ENCODE data around the gene PCNX1. TPM values are rescaled to one million over a fixed set of nuclear protein-coding genes. Genes with fewer than 3 reads are reported as not detected.
A peak's percentile ranks its signal among the peaks of the same experiment; 100 is the strongest.

PCNX1 gene
- total RNA-seq, 1 experiment from 2014 or later, result 48.0 TPM

GRCh38 chr14:71076462-71077092, 169.3 kb downstream of the PCNX1 start:
- no peak for DNase-seq
- Histone ChIP-seq H2BK12ac (ENCODE audit: insufficient read length, low read depth, low read length) (no peak overlapping the region), H3K56ac (ENCODE audit: insufficient read length, low read depth, low read length) (no peak overlapping the region), H4K8ac (replicated peaks; ENCODE audit: insufficient read length, low read depth, low read length) (no peak overlapping the region), H2BK15ac (ENCODE audit: low read depth, low read length) (no peak overlapping the region), H3K79me1 (ENCODE audit: insufficient read depth, low read depth, low read length, poor library complexity, severe bottlenecking) (no peaks in the 10 kb centered on the region), H4K20me1 (ENCODE audit: control insufficient read depth, insufficient read depth, insufficient read length) (no peaks in the 10 kb centered on the region), H3K4me2 (ENCODE audit: insufficient read depth, insufficient read length, low read length) (no peak overlapping the region), H3K23me2 (ENCODE audit: insufficient read length, low read depth, low read length, poor library complexity, severe bottlenecking) (no peaks in the 10 kb centered on the region), H2AFZ (ENCODE audit: low read length) (no peak overlapping the region), H3K14ac (ENCODE audit: insufficient read depth, low read length) (no peak overlapping the region), H2BK5ac (ENCODE audit: insufficient read length, low read length) (no peak overlapping the region), H2AK5ac (ENCODE audit: insufficient read length, low read length) (no peak overlapping the region), H3K4me1 (ENCODE audit: insufficient read depth, low read length) (no peaks in the 10 kb centered on the region), H2BK120ac (ENCODE audit: low read depth, low read length, poor library complexity, severe bottlenecking) (no peak overlapping the region), H3K9ac (ENCODE audit: extremely low read depth, insufficient read length, low read length) (no peak overlapping the region), H3K27ac (ENCODE audit: insufficient read length, low read depth, low read length) (no peak overlapping the region), H4K5ac (ENCODE audit: insufficient read length, low read depth, low read length) (no peak overlapping the region), H2BK20ac (ENCODE audit: low read depth, low read length, poor library complexity, severe bottlenecking) (no peak overlapping the region), H4K91ac (ENCODE audit: insufficient read length, low read depth, low read length) (no peak overlapping the region), H3K9me3 (ENCODE audit: control insufficient read depth, low read depth, low read length) (peaks cover 7% of the 10 kb centered on the region), H3K79me2 (ENCODE audit: insufficient read depth, low read length) (no peaks in the 10 kb centered on the region), H3K27me3 (ENCODE audit: insufficient read depth, low read length) (no peaks in the 10 kb centered on the region), H3K18ac (ENCODE audit: insufficient read length, low read depth, low read length) (no peak overlapping the region), H3T11ph (ENCODE audit: low read length) (no peak overlapping the region), H3K4ac (ENCODE audit: low read depth, low read length) (no peak overlapping the region), H3K23ac (ENCODE audit: insufficient read length, low read depth, low read length) (no peak overlapping the region)
- Mint-ChIP-seq H3K4me3 (no peak overlapping the region), H3K36me3 (ENCODE audit: insufficient read depth in 1 of 3, low read depth in 3 of 3) (peaks cover 50 to 56% (median 53%) of the 10 kb centered on the region in 3 experiments), H3K27me3 (ENCODE audit: low read depth) (no peaks in the 10 kb centered on the region), H3K27ac (0 out of 7 replicates have a peak overlapping the region, but pooled peaks of 1 of the 3 experiments have one; percentile 50), H3K9me3 (peaks cover 15 to 18% of the 10 kb centered on the region in 2 experiments), H3K4me1 (no peaks in the 10 kb centered on the region)
- no CpG with 5 or more reads among the region's 1 CpG for WGBS (ENCODE audit: extremely low coverage, insufficient read length, low lambda C conversion rate)
- no peak for TF ChIP-seq CTCF (conservative IDR thresholded peaks at IDR 0.05)

Data from H9 (cell line).